ENCODE measurements around the gene CHRM2. TPM values are rescaled to one million over a fixed set of nuclear protein-coding genes. Genes with fewer than 3 reads are reported as not detected.

Gene CHRM2
- total and polyA plus RNA-seq, 2 of the 8 experiments (the other 6 are each of a cell fraction or from before 2014, with no cell fraction given) = 0.17 to 0.32 TPM

DNA sequence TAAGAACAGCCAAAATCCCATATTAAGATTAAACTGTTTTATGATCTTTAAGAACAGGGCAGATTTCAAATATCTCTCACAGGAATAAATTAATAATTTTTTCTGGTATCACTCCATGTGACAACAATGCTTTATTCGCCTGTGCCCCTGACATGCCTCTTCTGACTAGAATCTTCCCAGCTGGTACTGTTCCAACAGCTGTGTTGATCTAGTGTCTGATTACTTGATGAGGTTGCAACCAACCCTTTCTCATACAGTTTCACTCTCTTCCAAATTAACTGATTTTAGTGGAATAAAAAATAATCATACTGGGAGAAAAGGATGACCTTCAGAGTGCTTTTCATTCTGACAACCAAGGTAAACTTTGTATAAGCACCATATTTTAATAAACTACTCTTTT is 151.9 kb downstream of the CHRM2 start (continued):
- no peak for TF ChIP-seq BRCA1 (IDR thresholded peaks at IDR 0.05; ENCODE audit: low read depth, low read length)

Measured in H1 (cell line).